Hepatocyte (in vitro differentiated cells): Measurements from ENCODE around the gene NPTX1. TPM values are rescaled to one million over a fixed set of nuclear protein-coding genes. Genes with fewer than 3 reads are reported as not detected.

ENCODE experiments used
- DNase-seq: peaks from one replicate; pipeline ENCODE4 v3.0.0-alpha.2; 2016; ENCODE audit warnings: low spot score
- H2AFZ ChIP-seq: fragments of 200-600 bp; sonication (generic); 2 replicates; pipeline ENCODE4 v1.6.0; 2016; ENCODE audit warnings: antibody characterized with exemption, mild to moderate bottlenecking
- H3K27ac ChIP-seq: fragments of 200-600 bp; sonication (generic); 2 replicates; pipeline ENCODE4 v1.5.1; 2016; ENCODE audit warnings: mild to moderate bottlenecking
- H3K27me3 ChIP-seq: fragments of 200-600 bp; sonication (generic); 2 replicates; pipeline ENCODE4 v1.6.1; 2016
- H3K36me3 ChIP-seq: fragments of 200-600 bp; sonication (generic); replicated peaks from 2 replicates; pipeline ENCODE4 v1.5.1; 2016; ENCODE audit warnings: low read depth; ENCODE audit not compliant: insufficient read depth
- H3K4me1 ChIP-seq: fragments of 200-600 bp; sonication (generic); 2 replicates; pipeline ENCODE4 v1.5.1; 2016; ENCODE audit warnings: mild to moderate bottlenecking, moderate library complexity; ENCODE audit not compliant: insufficient read depth
- H3K4me2 ChIP-seq: fragments of 200-600 bp; sonication (generic); 2 replicates; pipeline ENCODE4 v1.6.0; 2016
- H3K4me3 ChIP-seq: fragments of 200-600 bp; sonication (generic); 2 replicates; pipeline ENCODE4 v1.5.1; 2016; ENCODE audit warnings: mild to moderate bottlenecking
- H3K79me2 ChIP-seq: fragments of 200-600 bp; sonication (generic); 2 replicates; pipeline ENCODE4 v1.6.0; 2017; ENCODE audit warnings: mild to moderate bottlenecking
- H3K9me2 ChIP-seq: fragments of 200-600 bp; sonication (generic); replicated peaks from 2 replicates; pipeline ENCODE4 v1.6.0; 2017; ENCODE audit warnings: mild to moderate bottlenecking; ENCODE audit not compliant: insufficient read depth
- H3K9me3 ChIP-seq: fragments of 200-600 bp; sonication (generic); 2 replicates; pipeline ENCODE4 v1.5.1; 2016; ENCODE audit warnings: low read depth, mild to moderate bottlenecking
- H4K20me1 ChIP-seq: fragments of 200-600 bp; sonication (generic); 2 replicates; pipeline ENCODE4 v1.6.0; 2016; ENCODE audit warnings: mild to moderate bottlenecking; ENCODE audit not compliant: insufficient read depth, poor library complexity, severe bottlenecking
- CTCF ChIP-seq: fragments of 200-600 bp; sonication (generic); IDR thresholded peaks from 2 replicates; pipeline ENCODE4 v1.5.1; 2016; ENCODE audit warnings: antibody characterized with exemption, mild to moderate bottlenecking; ENCODE audit not compliant: poor library complexity
- EZH2 ChIP-seq: fragments of 200-600 bp; sonication (generic); IDR thresholded peaks from 2 replicates; pipeline ENCODE4 v1.6.1; 2016; ENCODE audit warnings: antibody characterized with exemption, mild to moderate bottlenecking, borderline replicate concordance
- EZH2phosphoT487 ChIP-seq: fragments of 200-600 bp; sonication (generic); IDR thresholded peaks from one replicate; pipeline ENCODE4 v1.6.1; 2018; ENCODE audit warnings: antibody characterized with exemption, mild to moderate bottlenecking, low read depth, moderate library complexity; ENCODE audit not compliant: unreplicated experiment, severe bottlenecking
- WGBS: methylation state at CpG from one replicate; pipeline ENCODE4 v1.1.6; 2016; ENCODE audit warnings: low lambda C conversion rate; ENCODE audit errors: missing lambda C conversion rate; 5-methylcytosine and 5-hydroxymethylcytosine counted together
- polyA plus RNA-seq: library from polyadenylated mRNA; unstranded; fragments of >200 nt; fragmentation: Nextera tagmentation; extraction: Ambion mirVana; gene quantifications from 2 replicates; pipeline ENCODE4 v1.2.1, GENCODE V29; 2016
- total RNA-seq: library from RNA; depleted of rRNA; stranded (reverse); fragments of >200 nt; gene quantifications from 2 replicates; pipeline ENCODE4 v1.2.3, GENCODE V29; 2014

NPTX1 gene
- total and polyA plus RNA-seq, 2 experiments from 2014 or later: 0.70 to 2.1 TPM

DNA sequence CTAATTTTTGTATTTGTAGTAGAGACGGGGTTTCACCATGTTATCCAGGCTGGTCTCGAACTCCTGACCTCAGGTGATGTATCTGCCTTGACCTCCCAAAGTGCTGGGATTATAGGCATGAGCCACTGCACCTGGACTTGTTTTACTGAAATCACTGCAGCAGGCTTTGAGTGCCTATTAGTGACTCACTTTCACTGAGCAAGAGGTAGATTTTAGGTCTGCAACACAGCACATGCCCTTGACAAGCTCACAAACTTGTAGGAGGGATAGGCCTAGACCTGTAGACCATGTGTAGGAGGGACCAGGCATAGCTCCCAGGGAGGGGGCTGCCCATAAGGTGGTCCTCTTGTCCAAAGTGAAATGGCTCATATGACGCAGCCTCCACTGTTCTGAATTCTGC, 41.2 kb upstream of the NPTX1 start:
- no peak overlapping the region for H3K4me3 ChIP-seq
- WGBS: 94% methylated on average over 3 of the region's 3 CpGs
- no peaks in the 10 kb centered on the region for H3K79me2 ChIP-seq
- no peak overlapping the region for H3K27ac ChIP-seq
- no peak overlapping the region for H3K4me2 ChIP-seq
- H3K4me1 ChIP-seq: no peaks in the 10 kb centered on the region
- no peak for DNase-seq
- H3K36me3 ChIP-seq: no peaks in the 10 kb centered on the region
- no peaks in the 10 kb centered on the region for H4K20me1 ChIP-seq
- TF ChIP-seq EZH2phosphoT487 (no peak), EZH2 (no peak), CTCF (no peak)
- no peaks in the 10 kb centered on the region for H3K9me2 ChIP-seq
- H3K9me3 ChIP-seq: no peaks in the 10 kb centered on the region
- no peak overlapping the region for H2AFZ ChIP-seq
- H3K27me3 ChIP-seq: no peaks in the 10 kb centered on the region

- Histone ChIP-seq H4K20me1 (no peaks in the 10 kb centered on the region), H3K4me2 (no peak overlapping the region), H2AFZ (no peak overlapping the region), H3K27me3 (no peaks in the 10 kb centered on the region), H3K79me2 (no peaks in the 10 kb centered on the region), H3K4me3 (no peak overlapping the region), H3K9me3 (no peaks in the 10 kb centered on the region), H3K9me2 (no peaks in the 10 kb centered on the region), H3K27ac (no peak overlapping the region), H3K36me3 (no peaks in the 10 kb centered on the region), H3K4me1 (no peaks in the 10 kb centered on the region)
- WGBS: 83% methylated on average over 17 of the region's 17 CpGs
- DNase-seq: no peak
- TF ChIP-seq EZH2phosphoT487: no peak
- TF ChIP-seq CTCF: no peak
- no peak for TF ChIP-seq EZH2
These were observed 39.9 kb upstream of the NPTX1 start for GRCh38 chr17:80516171-80516932.

- no peak overlapping the region for H3K27ac ChIP-seq
- TF ChIP-seq EZH2phosphoT487: no peak
- TF ChIP-seq EZH2: no peak
- H2AFZ ChIP-seq: no peak overlapping the region
These were observed 37.5 kb upstream of the NPTX1 start for GRCh38 chr17:80513892-80514291.

DNA sequence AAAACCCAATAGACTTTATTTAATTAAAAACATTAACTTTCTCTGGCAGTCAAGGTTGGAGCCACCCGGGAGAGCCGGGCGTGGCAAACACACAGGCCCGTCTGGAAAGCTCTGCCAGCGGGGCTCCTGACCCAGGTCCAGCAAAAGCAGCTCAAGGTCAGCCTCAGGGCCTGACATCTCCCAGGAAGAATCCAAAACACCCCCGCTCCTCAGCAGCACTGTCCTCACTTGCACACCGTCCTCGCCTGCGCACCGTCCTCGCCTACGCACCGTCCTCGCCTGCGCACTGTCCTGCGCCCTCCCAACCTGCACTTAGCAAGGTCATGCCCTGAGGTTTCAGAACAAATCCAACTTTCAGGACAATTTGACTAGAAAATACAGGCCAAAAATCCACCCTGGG, 36.8 kb upstream of the NPTX1 start:
- H3K4me2 ChIP-seq: no peak overlapping the region
- no peak overlapping the region for H2AFZ ChIP-seq
- no peaks in the 10 kb centered on the region for H3K9me3 ChIP-seq
- DNase-seq: no peak
- H3K4me3 ChIP-seq: no peak overlapping the region
- no peaks in the 10 kb centered on the region for H3K4me1 ChIP-seq
- 88% methylated on average over 16 of the region's 16 CpGs for WGBS
- no peaks in the 10 kb centered on the region for H3K27me3 ChIP-seq
- H3K36me3 ChIP-seq: no peaks in the 10 kb centered on the region
- no peaks in the 10 kb centered on the region for H3K79me2 ChIP-seq
- H4K20me1 ChIP-seq: no peaks in the 10 kb centered on the region
- no peak overlapping the region for H3K27ac ChIP-seq
- TF ChIP-seq CTCF: no peak
- TF ChIP-seq EZH2phosphoT487: no peak
- no peak for TF ChIP-seq EZH2
- no peaks in the 10 kb centered on the region for H3K9me2 ChIP-seq

More at GRCh38 chr17:80513892-80514291, 37.5 kb upstream of the NPTX1 start:
- H3K27me3 ChIP-seq: no peaks in the 10 kb centered on the region
- no peaks in the 10 kb centered on the region for H3K36me3 ChIP-seq
- no peak overlapping the region for H3K4me2 ChIP-seq
- no peaks in the 10 kb centered on the region for H4K20me1 ChIP-seq
- no peak overlapping the region for H3K4me3 ChIP-seq
- H3K4me1 ChIP-seq: no peaks in the 10 kb centered on the region
- no peaks in the 10 kb centered on the region for H3K9me3 ChIP-seq
- DNase-seq: no peak
- H3K79me2 ChIP-seq: no peaks in the 10 kb centered on the region
- 59% methylated on average over 10 of the region's 10 CpGs for WGBS
- H3K9me2 ChIP-seq: no peaks in the 10 kb centered on the region
